HFFc6 (cell line): Measurements from ENCODE around the gene ZNF280D. TPM values are rescaled to one million over a fixed set of nuclear protein-coding genes. Genes with fewer than 3 reads are reported as not detected.
"Not testable (repeated sequence)": the region's sequence is repeated elsewhere in the genome, so short reads cannot be mapped to it uniquely, and the experiment has no call there.

Experiments
- DNase-seq: peaks from one replicate; pipeline ENCODE4 v3.0.0-alpha.2; 2018
- H3K27ac Mint-ChIP-seq: 2 replicates; pipeline ENCODE4 v1.8.0; 2020; ENCODE audit warnings: mild to moderate bottlenecking, mixed read lengths
- H3K27me3 Mint-ChIP-seq: 2 replicates; pipeline ENCODE4 v1.8.0; 2021; ENCODE audit warnings: mild to moderate bottlenecking, moderate library complexity, mixed read lengths; ENCODE audit not compliant: insufficient read depth
- H3K36me3 Mint-ChIP-seq: 2 replicates; pipeline ENCODE4 v1.8.0; 2021; ENCODE audit warnings: low read depth, mixed read lengths
- H3K4me1 Mint-ChIP-seq: 2 replicates; pipeline ENCODE4 v1.8.0; 2020; ENCODE audit warnings: low read depth, mixed read lengths
- H3K4me3 Mint-ChIP-seq: 2 replicates; pipeline ENCODE4 v1.8.0; 2020; ENCODE audit warnings: mild to moderate bottlenecking, moderate library complexity, mixed read lengths
- H3K9me3 Mint-ChIP-seq: 2 replicates; pipeline ENCODE4 v1.8.0; 2020; ENCODE audit warnings: mild to moderate bottlenecking, mixed read lengths
- CTCF ChIP-seq: fragments of 200-600 bp; sonication (generic); IDR thresholded peaks from 2 replicates; pipeline ENCODE4 v1.5.0; 2021; ENCODE audit warnings: antibody characterized with exemption, mild to moderate bottlenecking
- total RNA-seq, 6 experiments: library from RNA; stranded (reverse); fragmentation: NEBNext Ultra II Directional; extraction: Animal tissue kit (Norgen Biotek cat#: 25700); gene quantifications; 2 replicates in 1 of 6; 3 replicates in 5 of 6; pipeline ENCODE4 v1.2.3, GENCODE V29; 2021

ZNF280D gene
- total RNA-seq, 6 experiments from 2014 or later, result 21.8 to 29.6 (median 25.5) TPM

GRCh38 chr15:56715220-56715619 lies 18.1 kb downstream of the ZNF280D start:
- Mint-ChIP-seq H3K27me3 (no peaks in the 10 kb centered on the region), H3K27ac (no peak overlapping the region), H3K4me3 (no peak overlapping the region), H3K9me3 (no peaks in the 10 kb centered on the region), H3K36me3 (peaks cover under 1% of the 10 kb centered on the region), H3K4me1 (peaks cover 5% of the 10 kb centered on the region)
- no peak for TF ChIP-seq CTCF
- DNase-seq, result no peak

- H3K36me3 Mint-ChIP-seq, result peaks cover 14% of the 10 kb centered on the region
- not testable (repeated sequence) for H3K9me3 Mint-ChIP-seq, DNase-seq, H3K27me3 Mint-ChIP-seq, H3K27ac Mint-ChIP-seq, H3K4me3 Mint-ChIP-seq, H3K4me1 Mint-ChIP-seq
These were observed 23.8 kb downstream of the ZNF280D start for GRCh38 chr15:56709502-56709901.

- Mint-ChIP-seq H3K27me3 (no peaks in the 10 kb centered on the region), H3K9me3 (no peaks in the 10 kb centered on the region), H3K4me3 (no peak overlapping the region), H3K4me1 (no peaks in the 10 kb centered on the region; the same call in 1 of the 2 replicates), H3K36me3 (peaks cover 34% of the 10 kb centered on the region), H3K27ac (no peak overlapping the region)
- no peak for TF ChIP-seq CTCF
- DNase-seq, result no peak
These were observed 33.6 kb downstream of the ZNF280D start for GRCh38 chr15:56699743-56700142.

- H3K27ac Mint-ChIP-seq, result no peak overlapping the region
- peaks cover 26% of the 10 kb centered on the region for H3K36me3 Mint-ChIP-seq
These were observed 35.0 kb downstream of the ZNF280D start for GRCh38 chr15:56698270-56698669.

GRCh38 chr15:56693761-56694160 lies 39.5 kb downstream of the ZNF280D start:
- Mint-ChIP-seq H3K36me3 (peaks cover 8% of the 10 kb centered on the region; the same call in 1 of the 2 replicates), H3K4me3 (no peak overlapping the region), H3K4me1 (peaks cover 15% of the 10 kb centered on the region), H3K27ac (peak overlapping the region; percentile 11; the same call in 1 of the 2 replicates), H3K27me3 (no peaks in the 10 kb centered on the region), H3K9me3 (no peaks in the 10 kb centered on the region)
- no peak for TF ChIP-seq CTCF
- DNase-seq, result peak; percentile 1

More at GRCh38 chr15:56698270-56698669, 35.0 kb downstream of the ZNF280D start:
- H3K27me3 Mint-ChIP-seq, result no peaks in the 10 kb centered on the region
- peaks cover 15% of the 10 kb centered on the region for H3K4me1 Mint-ChIP-seq
- TF ChIP-seq CTCF, result no peak
- no peaks in the 10 kb centered on the region for H3K9me3 Mint-ChIP-seq
- no peak overlapping the region for H3K4me3 Mint-ChIP-seq
- no peak for DNase-seq

- H3K4me3 Mint-ChIP-seq, result no peak overlapping the region
- no peak overlapping the region for H3K27ac Mint-ChIP-seq
- DNase-seq, result no peak
- H3K4me1 Mint-ChIP-seq, result peaks cover 15% of the 10 kb centered on the region
- TF ChIP-seq CTCF, result no peak
- H3K36me3 Mint-ChIP-seq, result no peaks in the 10 kb centered on the region
- no peaks in the 10 kb centered on the region for H3K27me3 Mint-ChIP-seq
- H3K9me3 Mint-ChIP-seq, result no peaks in the 10 kb centered on the region
These were observed 42.6 kb downstream of the ZNF280D start for GRCh38 chr15:56690733-56691132.
